Left ventricle myocardium inferior (tissue), 1 donor: ENCODE measurements around the gene ZBED1. TPM values are rescaled to one million over a fixed set of nuclear protein-coding genes. Genes with fewer than 3 reads are reported as not detected.
"Not testable (repeated sequence)": the region's sequence is repeated elsewhere in the genome, so short reads cannot be mapped to it uniquely, and the experiment has no call there.

Source experiments
- DNase-seq: peaks from one replicate; pipeline ENCODE4 v3.0.0-alpha.2; 2020
- H3K27ac ChIP-seq: fragments of 200-600 bp; replicated peaks from 2 replicates; pipeline ENCODE4 v1.8.0; 2021
- H3K27me3 ChIP-seq: fragments of 200-600 bp; 2 replicates; pipeline ENCODE4 v1.8.0; 2021; ENCODE audit warnings: low read depth
- H3K36me3 ChIP-seq: fragments of 200-600 bp; 2 replicates; pipeline ENCODE4 v1.8.0; 2021
- H3K4me1 ChIP-seq: fragments of 200-600 bp; 2 replicates; pipeline ENCODE4 v1.8.0; 2021
- H3K4me3 ChIP-seq: fragments of 200-600 bp; 2 replicates; pipeline ENCODE4 v1.8.0; 2021; ENCODE audit warnings: mild to moderate bottlenecking, moderate library complexity
- H3K9me3 ChIP-seq: fragments of 200-600 bp; replicated peaks from 2 replicates; pipeline ENCODE4 v1.8.0; 2021
- CTCF ChIP-seq: fragments of 200-600 bp; IDR thresholded peaks from 2 replicates; pipeline ENCODE4 v1.8.0; 2021; ENCODE audit warnings: antibody characterized with exemption, mild to moderate bottlenecking, borderline replicate concordance
- intact Hi-C: fragments of 100-400 bp; cut with micrococcal nuclease; formaldehyde crosslinking; loops from one replicate; pipeline ENCODE4 v1.11.0; 2022
- total RNA-seq: library from RNA; stranded (reverse); fragmentation: NEBNext Ultra II Directional; extraction: Animal tissue kit (Norgen Biotek cat#: 25700); gene quantifications from one replicate; pipeline ENCODE4 v1.2.1, GENCODE V29; 2021
- donor health status: DM: no; HTN: yes; CAD: no; lungs with severe emphysema.

The ZBED1 gene
- total RNA-seq, 1 donor from 2014 or later: 64.8 TPM

- DNase-seq: no peak
- no peaks in the 10 kb centered on the region for H3K36me3 ChIP-seq
- TF ChIP-seq CTCF: no peak
- intact Hi-C loops: no loop called here
- no peaks in the 10 kb centered on the region for H3K9me3 ChIP-seq
- no peaks in the 10 kb centered on the region for H3K27me3 ChIP-seq
- H3K4me3 ChIP-seq: no peak overlapping the region
- no peak overlapping the region for H3K27ac ChIP-seq
- H3K4me1 ChIP-seq: peaks cover 9% of the 10 kb centered on the region
Measured at GRCh38 chrX:2471641-2472040, 29.1 kb downstream of the ZBED1 start.

GRCh38 chrX:2471126-2471525, 29.6 kb downstream of the ZBED1 start:
- H3K9me3 ChIP-seq, DNase-seq, H3K36me3 ChIP-seq, H3K4me1 ChIP-seq, H3K27me3 ChIP-seq, intact Hi-C loops, H3K27ac ChIP-seq, H3K4me3 ChIP-seq: not testable (repeated sequence)

GRCh38 chrX:2469852-2470251, 30.9 kb downstream of the ZBED1 start:
- H3K27ac ChIP-seq, H3K36me3 ChIP-seq, H3K27me3 ChIP-seq, H3K4me3 ChIP-seq, H3K4me1 ChIP-seq, intact Hi-C loops, DNase-seq, H3K9me3 ChIP-seq: not testable (repeated sequence)

GRCh38 chrX:2469196-2469685, 31.5 kb downstream of the ZBED1 start:
- H3K4me1 ChIP-seq: no peaks in the 10 kb centered on the region
- H3K27ac ChIP-seq: no peak overlapping the region
- intact Hi-C loops: no loop called here
- no peaks in the 10 kb centered on the region for H3K36me3 ChIP-seq
- no peak for DNase-seq
- no peaks in the 10 kb centered on the region for H3K27me3 ChIP-seq
- H3K4me3 ChIP-seq: no peak overlapping the region
- no peaks in the 10 kb centered on the region for H3K9me3 ChIP-seq
- TF ChIP-seq CTCF: no peak

- no peak for DNase-seq
- peaks cover under 1% of the 10 kb centered on the region for H3K4me1 ChIP-seq
- no peaks in the 10 kb centered on the region for H3K36me3 ChIP-seq
- no peak for TF ChIP-seq CTCF
- no peaks in the 10 kb centered on the region for H3K9me3 ChIP-seq
- no peaks in the 10 kb centered on the region for H3K27me3 ChIP-seq
- no peak overlapping the region for H3K4me3 ChIP-seq
- intact Hi-C loops: no loop called here
- H3K27ac ChIP-seq: no peak overlapping the region
Measured at GRCh38 chrX:2468261-2469195, 32.2 kb downstream of the ZBED1 start.

- TF ChIP-seq CTCF: no peak
- Histone ChIP-seq H3K27ac (no peak overlapping the region), H3K4me1 (peaks cover 14% of the 10 kb centered on the region), H3K27me3 (no peaks in the 10 kb centered on the region), H3K36me3 (no peaks in the 10 kb centered on the region), H3K9me3 (no peaks in the 10 kb centered on the region), H3K4me3 (no peak overlapping the region)
- DNase-seq: no peak
- intact Hi-C loops: no loop called here
Measured at GRCh38 chrX:2466876-2467656, 33.7 kb downstream of the ZBED1 start.
